Measurements from ENCODE around the gene PDE4B. TPM values are rescaled to one million over a fixed set of nuclear protein-coding genes. Genes with fewer than 3 reads are reported as not detected.
A peak's percentile ranks its signal among the peaks of the same experiment; 100 is the strongest.
"Not testable (repeated sequence)": the region's sequence is repeated elsewhere in the genome, so short reads cannot be mapped to it uniquely, and the experiment has no call there.

PDE4B gene
- total RNA-seq, 1 donor from 2014 or later = 0.57 TPM

DNA sequence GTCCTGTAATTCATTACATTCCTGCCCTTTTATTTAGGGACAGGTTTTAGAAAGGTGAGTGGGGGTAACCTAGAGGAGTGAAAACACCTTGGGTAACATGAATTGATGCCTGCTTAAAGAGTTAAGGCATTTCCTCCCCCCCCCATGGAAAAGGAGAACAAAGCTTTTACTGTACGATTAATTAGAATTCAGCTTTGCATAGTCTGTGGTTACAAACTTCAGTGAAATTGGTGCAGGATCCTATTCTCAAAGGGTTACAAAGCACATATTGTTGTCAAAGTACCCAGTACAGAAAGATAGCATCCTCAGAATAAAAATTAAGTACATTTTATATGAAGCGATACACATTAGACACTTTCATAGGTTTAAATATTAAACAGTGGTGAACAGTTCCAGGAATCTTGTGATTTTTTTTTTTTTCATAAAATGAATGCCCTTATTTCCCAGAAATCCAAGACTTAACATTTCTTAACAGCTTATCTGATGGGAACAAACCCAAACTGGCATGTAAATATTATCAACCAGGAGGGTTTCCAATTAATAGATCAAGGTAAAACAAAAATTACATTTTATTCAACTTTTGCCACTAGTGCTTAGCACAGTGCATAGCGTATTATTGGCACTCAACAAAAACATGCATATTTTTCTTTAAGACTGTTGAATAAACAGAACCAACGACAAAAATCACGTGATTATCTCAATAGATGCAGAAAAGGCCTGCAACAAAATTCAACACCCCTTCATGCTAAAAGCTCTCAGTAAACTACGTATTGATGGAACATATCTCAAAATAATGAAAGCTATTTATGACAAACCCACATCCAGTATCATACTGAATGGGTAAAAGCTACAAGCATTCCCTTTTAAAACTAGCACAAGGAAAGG lies 172.7 kb downstream of the PDE4B start:
- H3K9me3 Mint-ChIP-seq (ENCODE audit: low read depth) = peaks cover 6% of the 10 kb centered on the region
- H3K27ac Mint-ChIP-seq (ENCODE audit: unreplicated experiment) = no peak overlapping the region
- no peak overlapping the region for H3K4me3 Mint-ChIP-seq (ENCODE audit: unreplicated experiment)
- no peak for TF ChIP-seq CTCF (IDR thresholded peaks at IDR 0.05)
- no peaks in the 10 kb centered on the region for H3K36me3 Mint-ChIP-seq (ENCODE audit: low read depth)
- H3K27me3 Mint-ChIP-seq (ENCODE audit: low read depth) = no peaks in the 10 kb centered on the region
- H3K4me1 Mint-ChIP-seq (ENCODE audit: low read depth) = peaks cover 21% of the 10 kb centered on the region
- no peak for DNase-seq (ENCODE audit: low spot score)

DNA sequence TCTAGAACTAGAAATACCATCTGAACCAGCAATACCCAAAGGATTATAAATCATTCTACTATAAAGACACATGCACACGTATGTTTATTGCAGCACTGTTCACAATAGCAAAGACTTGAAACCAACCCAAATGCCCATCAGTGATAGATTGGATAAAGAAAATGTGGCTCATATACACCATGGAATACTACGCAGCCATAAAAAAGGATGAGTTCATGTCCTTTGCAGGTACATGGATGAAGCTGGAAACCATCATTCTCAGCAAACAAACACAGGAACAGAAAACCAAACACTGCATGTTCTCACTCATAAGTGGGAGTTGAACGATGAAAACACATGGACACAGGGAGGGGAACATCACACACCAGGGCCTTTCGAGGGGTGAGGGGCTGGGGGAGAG lies 174.8 kb downstream of the PDE4B start:
- not testable (repeated sequence) for H3K27ac Mint-ChIP-seq (ENCODE audit: unreplicated experiment); H3K36me3 Mint-ChIP-seq (ENCODE audit: low read depth); H3K4me3 Mint-ChIP-seq (ENCODE audit: unreplicated experiment); H3K9me3 Mint-ChIP-seq (ENCODE audit: low read depth); DNase-seq (ENCODE audit: low spot score); H3K27me3 Mint-ChIP-seq (ENCODE audit: low read depth)
- H3K4me1 Mint-ChIP-seq (ENCODE audit: low read depth) = peaks cover 18% of the 10 kb centered on the region

DNA sequence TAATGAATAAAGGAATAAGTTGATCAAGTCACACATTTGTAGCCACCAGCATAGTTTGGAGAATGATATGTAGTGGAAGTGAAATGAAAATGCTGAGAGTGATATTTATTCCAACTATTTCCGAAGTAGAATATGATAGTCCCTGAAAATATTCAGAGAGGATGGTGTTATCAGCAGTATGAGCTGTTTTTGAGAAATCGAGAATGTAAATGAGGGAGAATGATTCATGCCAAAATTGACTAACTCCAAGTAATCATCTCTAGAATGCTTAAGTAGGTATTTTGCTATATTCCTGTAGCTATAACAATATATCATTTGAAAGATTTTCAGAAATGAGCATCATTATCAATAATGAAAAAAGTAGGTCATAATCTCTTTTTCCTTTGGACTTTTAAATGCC lies 178.9 kb downstream of the PDE4B start:
- no peak overlapping the region for H3K27ac Mint-ChIP-seq (ENCODE audit: unreplicated experiment)
- peaks cover 9% of the 10 kb centered on the region for H3K36me3 Mint-ChIP-seq (ENCODE audit: low read depth)
- no peak for DNase-seq (ENCODE audit: low spot score)
- H3K4me1 Mint-ChIP-seq (ENCODE audit: low read depth) = peaks cover 3% of the 10 kb centered on the region
- no peak overlapping the region for H3K4me3 Mint-ChIP-seq (ENCODE audit: unreplicated experiment)
- peaks cover 18% of the 10 kb centered on the region for H3K9me3 Mint-ChIP-seq (ENCODE audit: low read depth)
- no peaks in the 10 kb centered on the region for H3K27me3 Mint-ChIP-seq (ENCODE audit: low read depth)
- no peak for TF ChIP-seq CTCF (IDR thresholded peaks at IDR 0.05)

DNA sequence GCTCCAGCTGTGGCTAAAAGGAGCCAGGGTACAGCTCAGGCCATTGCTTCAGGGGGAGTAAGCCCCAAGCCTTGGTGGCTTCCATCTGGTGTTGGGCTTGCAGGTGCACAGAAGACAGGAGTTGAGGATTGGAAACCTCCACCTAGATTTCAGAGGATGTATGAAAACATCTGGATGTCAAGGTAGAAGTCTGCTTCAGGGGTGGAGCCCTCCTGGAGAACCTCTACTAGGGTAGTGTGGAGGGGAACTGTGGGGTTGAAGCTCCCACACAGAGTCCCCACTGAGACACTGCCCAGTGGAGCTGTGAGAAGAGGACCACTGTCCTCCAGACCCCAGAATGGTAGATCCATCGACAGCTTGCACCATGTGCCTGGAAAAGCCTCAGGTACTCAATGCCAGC lies 183.0 kb downstream of the PDE4B start:
- H3K4me1 Mint-ChIP-seq (ENCODE audit: low read depth) = peaks cover 21% of the 10 kb centered on the region
- H3K9me3 Mint-ChIP-seq (ENCODE audit: low read depth) = peaks cover 13% of the 10 kb centered on the region
- H3K27ac Mint-ChIP-seq (ENCODE audit: unreplicated experiment) = no peak overlapping the region
- peaks cover 10% of the 10 kb centered on the region for H3K36me3 Mint-ChIP-seq (ENCODE audit: low read depth)
- no peak for TF ChIP-seq CTCF (IDR thresholded peaks at IDR 0.05)
- H3K4me3 Mint-ChIP-seq (ENCODE audit: unreplicated experiment) = no peak overlapping the region
- H3K27me3 Mint-ChIP-seq (ENCODE audit: low read depth) = no peaks in the 10 kb centered on the region
- no peak for DNase-seq (ENCODE audit: low spot score)

DNA sequence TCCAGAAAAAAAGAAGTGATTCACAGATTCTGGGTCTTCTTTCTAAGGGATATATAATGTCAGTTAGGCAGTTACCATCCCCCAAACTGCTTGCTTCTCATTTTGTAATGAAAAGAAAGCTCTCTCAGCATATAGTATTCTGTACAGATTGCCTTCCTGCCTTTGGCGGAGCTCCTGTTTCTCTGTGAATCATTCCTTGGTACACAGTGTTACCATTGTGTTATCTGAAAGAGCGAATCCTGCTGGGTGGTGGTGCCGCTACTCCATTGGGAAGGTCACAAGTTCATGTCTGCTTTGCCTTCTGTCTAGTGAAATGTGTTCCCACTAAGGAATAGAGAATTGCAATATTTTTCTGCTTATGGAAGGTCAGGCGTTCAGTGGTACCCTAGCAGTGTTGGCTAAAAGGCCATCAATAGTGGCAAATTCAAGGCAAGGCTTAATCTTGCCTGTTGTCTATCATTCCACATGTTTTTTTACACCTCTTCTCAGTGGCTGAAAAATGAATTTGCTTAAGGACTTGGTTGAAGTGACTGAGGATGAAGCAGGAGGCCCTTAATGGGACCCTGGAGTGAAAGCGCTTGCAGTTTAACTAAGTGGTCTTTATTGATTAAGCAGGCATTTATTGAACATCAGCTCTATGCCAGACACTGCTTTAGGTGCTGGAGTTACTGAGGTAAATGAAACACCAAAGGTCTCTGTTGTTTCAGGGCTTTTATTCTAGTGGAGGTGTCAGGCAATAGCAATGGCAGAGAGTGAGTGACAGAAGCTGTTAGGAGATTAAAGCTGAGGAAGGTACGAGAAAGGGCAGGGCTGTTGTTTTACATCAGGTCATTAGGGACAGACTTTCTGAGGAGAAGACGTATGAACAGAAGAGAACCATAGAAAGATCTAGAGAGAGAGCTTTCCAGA lies 186.7 kb downstream of the PDE4B start:
- Mint-ChIP-seq H3K27me3 (ENCODE audit: low read depth) (no peaks in the 10 kb centered on the region), H3K27ac (ENCODE audit: unreplicated experiment) (peak overlapping the region; percentile 77), H3K4me3 (ENCODE audit: unreplicated experiment) (no peak overlapping the region), H3K4me1 (ENCODE audit: low read depth) (peaks cover 21% of the 10 kb centered on the region), H3K36me3 (ENCODE audit: low read depth) (peaks cover 10% of the 10 kb centered on the region), H3K9me3 (ENCODE audit: low read depth) (peaks cover 13% of the 10 kb centered on the region)
- no peak for DNase-seq (ENCODE audit: low spot score)
- TF ChIP-seq CTCF (IDR thresholded peaks at IDR 0.05) = no peak
